ENCODE measurements around the gene ISOC2. TPM values are rescaled to one million over a fixed set of nuclear protein-coding genes. Genes with fewer than 3 reads are reported as not detected.

The ISOC2 gene
- total RNA-seq, 1 experiment from 2014 or later, result 186 TPM

DNA sequence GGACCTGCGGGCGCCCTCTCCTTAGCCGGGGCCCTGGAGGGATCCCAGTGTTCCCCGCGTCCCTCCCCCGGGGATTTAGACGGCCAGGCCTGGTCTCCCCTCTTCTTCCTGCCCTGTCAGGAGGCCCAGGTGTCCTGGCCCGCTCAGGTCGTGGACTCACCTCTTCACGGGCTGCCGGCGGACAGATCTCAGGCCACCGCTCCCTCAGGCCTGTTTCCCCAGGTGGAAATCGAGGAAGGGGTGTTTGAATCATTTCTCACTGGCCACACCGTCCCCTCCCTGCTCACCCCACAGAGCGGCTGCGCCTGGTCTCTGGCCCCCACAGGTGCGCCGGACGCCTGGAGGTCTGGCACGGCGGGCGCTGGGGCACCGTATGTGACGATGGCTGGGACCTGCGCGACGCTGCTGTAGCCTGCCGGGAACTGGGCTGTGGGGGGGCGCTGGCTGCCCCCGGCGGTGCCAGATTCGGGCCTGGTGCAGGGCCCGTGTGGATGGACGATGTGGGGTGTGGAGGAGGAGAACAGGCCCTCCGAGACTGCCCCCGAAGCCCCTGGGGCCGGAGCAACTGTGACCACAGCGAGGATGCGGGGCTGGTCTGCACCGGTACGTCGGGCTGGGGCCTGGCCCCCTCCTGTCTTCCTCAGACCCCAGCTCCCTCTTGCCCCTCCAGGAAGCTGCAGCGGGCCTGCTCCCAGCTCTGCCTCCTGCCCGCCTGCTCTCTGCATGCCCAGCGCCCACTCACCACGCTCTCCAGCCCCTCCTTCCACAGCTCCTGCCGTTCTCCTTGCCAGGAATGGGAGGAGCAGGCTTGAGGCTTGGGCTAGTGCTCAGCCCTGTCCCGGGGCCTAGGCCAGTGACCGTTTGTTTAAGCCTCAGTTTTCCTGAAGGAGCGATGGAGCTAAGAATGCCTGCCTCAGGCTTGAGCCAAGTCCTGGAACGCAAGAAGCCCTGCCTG is 29.3 kb upstream of the ISOC2 start:
- no peak for DNase-seq (ENCODE audit: low spot score)
- in situ Hi-C loops (cut with HindIII; ENCODE audit: low sequenced_read_pairs), result no loop called here

DNA sequence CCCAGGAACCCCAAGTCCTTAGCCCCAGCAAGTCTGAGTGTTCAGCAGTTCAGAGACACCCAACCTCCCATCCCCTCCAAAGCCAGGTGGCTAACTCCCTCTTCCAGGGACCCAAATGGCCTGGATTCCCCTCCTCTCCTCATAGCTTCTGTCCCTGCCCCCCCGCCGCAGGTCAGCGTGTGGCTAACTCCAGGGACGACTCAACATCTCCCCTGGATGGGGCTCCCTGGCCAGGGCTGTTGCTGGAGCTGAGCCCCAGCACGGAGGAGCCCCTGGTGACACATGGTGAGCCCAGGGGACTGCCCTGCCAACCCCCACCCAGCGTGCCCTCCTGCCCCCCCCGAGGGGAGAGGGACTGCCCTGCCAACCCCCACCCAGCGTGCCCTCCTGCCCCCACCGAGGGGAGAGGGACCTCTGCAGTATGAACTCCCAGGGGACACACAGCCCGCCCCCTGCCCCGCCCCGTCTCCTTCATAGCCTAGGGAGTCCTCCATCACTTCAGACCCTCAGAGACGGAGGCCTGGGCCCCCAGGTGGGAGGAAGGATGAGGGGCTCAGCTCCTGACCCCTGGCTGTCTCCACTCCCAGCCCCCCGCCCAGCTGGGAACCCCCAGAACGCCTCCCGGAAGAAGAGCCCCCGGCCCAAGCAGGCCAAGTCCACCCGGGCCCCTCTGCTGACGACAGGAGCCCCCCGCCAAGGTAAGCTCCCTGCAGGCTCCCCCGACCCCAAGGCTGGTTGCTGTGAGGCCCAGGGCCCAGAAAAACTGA is 28.5 kb upstream of the ISOC2 start:
- in situ Hi-C loops (cut with HindIII; ENCODE audit: low sequenced_read_pairs), result no loop called here
- DNase-seq (ENCODE audit: low spot score), result no peak

DNA sequence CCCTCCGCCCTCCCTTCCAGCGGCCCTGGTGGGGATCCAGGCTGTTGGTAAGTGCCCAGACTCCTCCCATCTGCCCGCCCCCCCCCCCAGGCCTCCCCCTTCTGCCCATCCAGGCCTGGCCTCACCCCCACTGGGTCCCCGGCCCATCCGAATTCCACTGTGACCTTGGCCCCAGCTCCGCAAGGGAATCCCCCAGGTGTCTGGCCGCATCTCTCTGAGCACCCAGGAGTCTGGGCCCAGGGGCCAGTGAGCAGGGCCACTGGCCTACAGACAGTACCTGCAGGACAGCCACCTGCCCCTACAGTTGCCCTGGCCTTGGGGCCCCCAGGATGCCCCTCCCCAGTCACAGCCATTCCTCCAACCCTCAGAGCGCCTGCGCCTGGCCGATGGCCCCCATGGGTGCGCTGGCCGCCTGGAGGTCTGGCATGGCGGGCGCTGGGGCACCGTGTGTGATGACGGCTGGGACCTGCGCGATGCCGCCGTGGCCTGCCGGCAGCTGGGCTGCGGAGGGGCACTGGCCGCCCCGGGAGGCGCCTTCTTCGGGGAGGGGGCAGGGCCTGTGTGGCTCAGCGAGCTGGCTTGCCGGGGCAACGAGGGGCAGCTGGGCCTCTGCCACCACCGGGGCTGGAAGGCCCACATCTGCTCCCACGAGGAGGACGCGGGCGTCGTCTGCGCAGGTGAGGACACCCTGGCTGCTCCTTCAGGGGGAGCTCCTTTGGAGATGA is 27.7 kb upstream of the ISOC2 start:
- DNase-seq (ENCODE audit: low spot score), result peak; percentile 19
- in situ Hi-C loops (cut with HindIII; ENCODE audit: low sequenced_read_pairs), result no loop called here

DNA sequence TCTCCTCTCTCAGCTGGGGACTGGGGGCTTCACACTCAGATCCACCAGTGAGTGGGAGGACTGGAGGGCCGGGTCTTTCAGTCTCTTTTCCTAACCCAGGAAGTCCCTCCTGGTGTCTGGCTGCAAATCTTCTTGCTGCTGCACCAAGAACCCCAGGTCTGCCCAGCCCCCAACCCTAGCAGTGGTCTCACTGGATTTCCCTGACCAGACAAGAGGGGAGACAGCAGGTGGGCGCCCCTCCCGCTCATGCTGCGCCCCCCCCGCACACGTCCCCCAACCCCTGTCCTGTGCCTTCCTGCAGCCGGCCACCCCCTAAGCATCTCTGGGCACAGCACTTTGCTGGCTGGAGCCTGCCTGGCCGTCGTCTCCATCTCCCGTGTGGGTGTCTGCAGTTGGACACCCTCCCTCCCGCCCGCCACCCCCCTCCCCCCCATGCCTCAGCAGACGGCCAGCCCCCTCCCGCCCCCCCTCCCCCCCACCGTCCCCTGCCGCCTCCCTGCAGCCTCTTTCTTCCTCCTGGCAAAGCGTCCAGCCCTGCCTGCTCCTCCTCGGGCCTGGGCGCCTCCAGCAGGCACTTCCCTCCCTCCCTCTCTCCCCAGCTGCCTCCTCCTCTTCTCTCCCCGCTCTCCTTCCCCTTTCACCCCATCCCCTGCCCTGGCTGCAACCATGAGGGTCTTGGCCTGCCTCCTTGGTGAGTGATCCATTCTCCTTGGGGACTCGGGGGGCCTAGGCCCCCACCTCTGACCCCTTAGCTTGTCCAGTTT is 26.7 kb upstream of the ISOC2 start, which contains the start of gene SSC5D:
TSS of gene SSC5D (plus strand) at position 513 of the 764 bp plus-strand sequence. CDS start at position 667, 154 bp downstream.
- peak; percentile 41 for DNase-seq (ENCODE audit: low spot score)
- in situ Hi-C loops (cut with HindIII; ENCODE audit: low sequenced_read_pairs), result no loop called here

DNA sequence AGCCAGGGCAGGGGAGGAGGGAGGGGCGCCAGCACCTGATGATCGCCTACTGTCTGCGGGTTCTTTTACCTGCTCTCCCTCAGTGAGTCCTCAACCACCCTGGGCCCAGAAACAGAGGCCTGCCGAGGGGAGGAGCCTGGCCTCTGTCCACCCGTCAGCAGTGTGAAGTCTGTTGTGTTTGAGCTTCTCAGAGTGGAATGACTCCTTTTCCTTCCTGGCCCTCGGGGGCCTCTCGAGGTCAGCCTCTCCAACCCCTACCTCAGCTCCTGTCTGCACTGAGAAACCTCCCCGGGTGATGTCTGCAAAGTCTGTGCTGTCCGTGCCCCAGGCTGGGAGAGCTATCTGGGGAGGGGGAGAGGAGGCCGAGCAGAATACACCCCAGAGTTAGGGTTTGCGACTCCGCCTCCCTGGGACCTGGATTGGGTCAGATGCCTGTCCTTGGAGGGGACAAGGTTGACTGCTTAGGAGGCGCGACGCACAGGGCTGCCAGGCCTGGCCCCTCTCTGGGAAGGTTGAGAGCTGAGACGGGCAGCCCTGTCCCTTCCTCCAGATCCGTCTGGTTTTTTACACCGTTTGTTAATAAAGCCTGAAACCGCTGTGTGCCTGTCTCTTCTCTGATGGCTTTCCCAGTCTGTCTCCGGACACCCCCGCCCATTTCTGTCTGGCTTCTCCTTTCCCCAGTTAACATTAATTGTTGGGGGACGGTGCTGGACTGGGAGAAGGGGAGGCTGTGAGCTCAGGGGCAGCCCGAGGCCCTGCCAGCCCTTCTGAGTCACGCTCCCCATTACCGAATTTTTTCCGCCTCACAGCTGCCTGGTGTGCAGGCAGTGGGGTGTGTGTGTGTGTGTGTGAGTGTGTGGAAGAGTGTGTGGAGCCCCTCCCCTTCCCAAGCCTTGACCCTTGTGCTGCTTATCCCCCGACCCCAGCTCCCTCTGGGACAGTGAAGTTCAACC is 25.8 kb upstream of the ISOC2 start:
- in situ Hi-C loops (cut with HindIII; ENCODE audit: low sequenced_read_pairs), result no loop called here
- peak; percentile 75 for DNase-seq (ENCODE audit: low spot score)

DNA sequence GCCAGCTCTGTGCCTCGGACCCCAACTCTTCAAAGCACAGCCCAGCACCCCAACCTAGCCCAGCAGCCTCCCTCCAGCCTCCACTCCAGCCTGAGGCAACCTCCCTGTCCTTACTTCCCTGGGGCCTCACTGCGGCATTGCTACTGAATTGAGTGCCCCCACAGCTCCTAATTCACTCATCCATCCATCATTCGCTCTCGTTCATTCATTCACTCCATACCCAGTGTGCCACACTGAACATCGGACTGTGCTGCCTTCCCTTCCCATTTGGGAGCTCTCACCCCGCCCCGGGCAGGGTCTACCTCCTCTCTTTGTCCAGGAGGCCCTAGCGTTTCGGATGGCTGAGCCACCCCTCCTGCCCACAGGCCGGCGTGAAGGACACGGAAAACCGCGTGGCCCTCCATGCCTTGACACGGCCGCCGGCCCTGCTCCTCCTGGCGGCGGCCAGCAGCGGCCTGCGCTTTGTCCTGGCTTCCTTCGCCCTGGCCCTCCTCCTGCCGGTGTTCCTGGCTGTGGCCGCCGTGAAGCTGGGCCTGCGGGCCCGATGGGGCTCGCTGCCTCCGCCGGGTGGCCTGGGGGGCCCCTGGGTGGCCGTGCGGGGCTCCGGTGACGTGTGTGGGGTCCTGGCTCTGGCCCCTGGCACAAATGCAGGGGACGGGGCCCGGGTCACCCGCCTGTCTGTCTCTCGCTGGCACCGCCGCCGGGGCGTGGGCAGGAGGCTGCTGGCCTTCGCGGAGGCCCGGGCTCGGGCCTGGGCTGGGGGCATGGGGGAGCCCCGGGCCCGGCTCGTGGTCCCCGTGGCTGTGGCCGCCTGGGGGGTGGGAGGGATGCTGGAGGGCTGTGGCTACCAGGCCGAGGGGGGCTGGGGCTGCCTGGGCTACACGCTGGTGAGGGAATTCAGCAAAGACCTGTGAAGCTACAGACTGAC is 24.9 kb upstream of the ISOC2 start:
- in situ Hi-C loops (cut with HindIII; ENCODE audit: low sequenced_read_pairs), result no loop called here
- peak; percentile 56 for DNase-seq (ENCODE audit: low spot score)

DNA sequence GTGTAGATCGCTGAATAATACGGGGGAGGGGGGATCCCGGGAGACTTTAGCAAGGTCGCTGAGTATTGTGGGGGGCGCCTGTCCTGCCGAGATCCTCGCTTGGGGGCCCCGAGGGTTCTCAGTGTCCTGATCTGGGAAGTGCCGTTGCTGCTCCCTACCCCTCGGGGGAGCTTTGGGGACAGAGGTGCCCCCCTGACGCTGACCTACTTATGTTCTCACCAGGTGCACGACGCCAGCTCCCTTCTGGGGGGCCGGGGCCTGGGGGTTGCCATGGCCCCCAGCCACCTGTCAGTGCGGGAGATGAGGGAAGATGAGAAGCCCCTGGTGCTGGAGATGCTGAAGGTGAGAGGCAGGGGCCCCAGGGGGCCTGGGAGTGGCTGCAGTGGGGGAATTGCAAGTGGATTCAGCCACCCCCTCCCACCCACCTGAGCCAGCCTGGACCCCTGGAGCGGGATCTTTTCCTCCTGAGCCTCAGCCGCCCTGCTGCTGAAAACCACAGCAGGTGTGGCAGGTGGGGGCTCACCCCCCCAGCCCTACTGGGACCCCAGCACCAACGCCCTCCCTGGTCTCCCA is 24.1 kb upstream of the ISOC2 start:
- DNase-seq (ENCODE audit: low spot score), result peak; percentile 23
- in situ Hi-C loops (cut with HindIII; ENCODE audit: low sequenced_read_pairs), result no loop called here

DNA sequence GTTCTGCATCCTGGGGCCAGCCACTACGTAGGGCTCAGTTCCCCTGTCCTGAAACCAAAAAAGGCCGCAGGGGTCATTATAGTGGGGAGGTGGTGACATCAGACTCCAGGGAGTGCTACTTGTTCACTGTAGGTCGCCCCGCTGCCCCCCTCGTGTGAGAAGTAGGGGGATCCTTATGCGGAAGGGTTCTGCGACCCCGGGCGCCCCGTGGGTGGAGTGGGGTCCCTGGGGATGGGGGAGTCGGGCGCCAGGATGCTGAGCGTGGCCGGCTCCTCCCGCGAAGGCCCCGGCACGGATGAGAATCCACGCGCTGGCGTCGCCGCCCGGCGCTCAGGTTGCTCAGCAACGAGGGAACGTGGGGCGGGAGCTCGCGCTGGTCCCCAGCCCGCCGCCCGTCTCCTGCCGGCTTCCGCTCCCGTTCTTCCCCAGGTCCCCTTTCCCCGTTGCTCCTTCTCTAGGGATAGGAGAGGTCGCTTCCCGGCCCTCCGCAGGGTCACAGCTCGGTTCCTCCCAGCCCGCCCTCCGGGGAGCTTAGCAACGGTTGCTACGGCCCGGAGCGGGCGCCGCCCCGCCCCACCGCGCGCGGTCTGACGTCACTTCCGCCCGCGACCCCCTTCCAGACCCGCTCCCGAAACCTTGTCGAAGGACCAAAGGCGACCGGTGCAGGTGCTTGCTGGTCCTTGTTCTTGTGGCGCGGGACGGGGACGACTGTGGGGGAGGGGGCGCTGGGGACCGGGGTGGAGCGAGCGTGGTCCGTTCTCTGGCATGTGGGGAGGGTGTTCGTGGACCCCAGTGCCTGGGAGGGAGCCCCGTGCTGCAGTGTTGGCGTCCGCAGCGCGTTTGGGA is 23.4 kb upstream of the ISOC2 start, which contains the start of gene NAT14:
TSS of gene NAT14 (plus strand) at position 596 of the 846 bp plus-strand sequence. CDS start 521 bp downstream, outside the sequence.
- in situ Hi-C loops (cut with HindIII; ENCODE audit: low sequenced_read_pairs), result no loop called here
- peak; percentile 58 for DNase-seq (ENCODE audit: low spot score)

DNA sequence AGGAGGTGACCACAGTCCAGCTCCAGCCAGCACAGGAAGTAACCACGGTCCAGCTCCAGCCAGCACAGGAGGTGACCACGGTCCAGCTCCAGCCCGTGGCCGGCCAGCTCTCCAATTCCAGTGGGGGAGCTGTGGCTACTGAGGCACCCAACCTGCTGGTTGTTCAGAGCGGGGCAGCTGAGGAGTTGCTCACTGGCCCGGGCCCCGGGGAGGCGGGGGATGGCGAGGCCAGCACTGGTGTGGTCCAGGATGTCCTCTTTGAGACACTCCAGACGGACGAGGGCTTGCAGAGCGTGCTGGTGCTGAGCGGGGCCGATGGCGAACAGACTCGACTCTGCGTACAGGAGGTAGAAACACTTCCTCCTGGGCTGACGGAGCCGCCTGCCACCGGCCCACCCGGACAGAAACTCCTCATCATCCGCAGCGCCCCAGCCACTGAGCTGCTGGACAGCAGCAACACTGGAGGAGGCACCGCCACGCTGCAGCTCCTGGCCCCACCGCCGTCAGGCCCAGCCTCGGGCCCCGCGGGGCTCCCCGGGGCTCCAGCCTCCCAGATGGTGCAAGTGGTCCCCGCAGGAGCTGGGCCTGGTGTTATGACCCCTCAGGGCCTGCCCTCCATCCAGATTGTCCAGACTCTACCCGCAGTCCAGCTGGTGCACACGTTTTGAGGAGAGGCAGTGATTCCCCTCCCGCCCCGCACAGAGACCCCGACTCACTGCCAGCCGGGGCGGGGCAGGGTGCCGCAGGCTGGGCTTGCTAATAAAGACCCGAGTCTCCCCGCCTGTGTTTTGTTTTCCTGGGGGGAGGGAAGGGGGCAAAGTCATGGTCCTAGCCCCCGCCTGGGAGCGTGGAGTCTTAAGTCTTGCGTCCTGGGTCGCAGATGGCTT is 22.5 kb upstream of the ISOC2 start:
- in situ Hi-C loops (cut with HindIII; ENCODE audit: low sequenced_read_pairs), result no loop called here
- no peak for DNase-seq (ENCODE audit: low spot score)

DNA sequence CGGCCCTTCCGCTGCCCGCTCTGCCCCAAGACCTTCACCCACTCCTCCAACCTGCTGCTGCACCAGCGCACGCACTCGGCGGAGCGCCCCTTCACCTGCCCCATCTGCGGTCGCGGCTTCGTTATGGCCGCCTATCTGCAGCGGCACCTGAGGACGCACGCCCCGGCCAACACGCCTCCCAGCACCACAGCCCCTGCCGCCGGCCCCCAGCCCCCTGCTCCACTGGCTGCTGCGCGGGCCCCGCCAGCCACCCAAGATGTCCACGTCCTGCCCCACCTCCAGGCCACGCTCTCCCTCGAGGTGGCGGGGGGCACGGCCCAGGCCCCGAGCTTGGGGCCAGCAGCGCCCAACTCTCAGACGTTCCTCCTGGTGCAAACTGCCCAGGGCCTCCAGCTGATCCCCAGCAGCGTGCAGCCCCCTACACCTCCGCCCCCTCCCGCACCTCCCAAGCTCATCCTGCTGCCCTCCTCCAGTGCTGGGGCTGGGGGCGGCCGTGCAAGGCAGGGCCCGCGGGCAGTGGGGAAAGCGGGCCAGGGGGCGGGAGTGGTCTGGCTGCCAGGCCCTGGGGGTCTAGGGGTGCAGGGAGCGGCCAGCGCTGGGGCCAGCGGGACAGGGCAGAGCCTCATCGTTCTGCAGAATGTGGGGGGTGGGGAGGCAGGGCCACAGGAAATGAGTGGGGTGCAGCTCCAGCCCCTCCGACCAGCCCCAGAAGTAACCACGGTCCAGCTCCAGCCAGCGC is 21.7 kb upstream of the ISOC2 start:
- in situ Hi-C loops (cut with HindIII; ENCODE audit: low sequenced_read_pairs), result no loop called here
- DNase-seq (ENCODE audit: low spot score), result no peak

DNA sequence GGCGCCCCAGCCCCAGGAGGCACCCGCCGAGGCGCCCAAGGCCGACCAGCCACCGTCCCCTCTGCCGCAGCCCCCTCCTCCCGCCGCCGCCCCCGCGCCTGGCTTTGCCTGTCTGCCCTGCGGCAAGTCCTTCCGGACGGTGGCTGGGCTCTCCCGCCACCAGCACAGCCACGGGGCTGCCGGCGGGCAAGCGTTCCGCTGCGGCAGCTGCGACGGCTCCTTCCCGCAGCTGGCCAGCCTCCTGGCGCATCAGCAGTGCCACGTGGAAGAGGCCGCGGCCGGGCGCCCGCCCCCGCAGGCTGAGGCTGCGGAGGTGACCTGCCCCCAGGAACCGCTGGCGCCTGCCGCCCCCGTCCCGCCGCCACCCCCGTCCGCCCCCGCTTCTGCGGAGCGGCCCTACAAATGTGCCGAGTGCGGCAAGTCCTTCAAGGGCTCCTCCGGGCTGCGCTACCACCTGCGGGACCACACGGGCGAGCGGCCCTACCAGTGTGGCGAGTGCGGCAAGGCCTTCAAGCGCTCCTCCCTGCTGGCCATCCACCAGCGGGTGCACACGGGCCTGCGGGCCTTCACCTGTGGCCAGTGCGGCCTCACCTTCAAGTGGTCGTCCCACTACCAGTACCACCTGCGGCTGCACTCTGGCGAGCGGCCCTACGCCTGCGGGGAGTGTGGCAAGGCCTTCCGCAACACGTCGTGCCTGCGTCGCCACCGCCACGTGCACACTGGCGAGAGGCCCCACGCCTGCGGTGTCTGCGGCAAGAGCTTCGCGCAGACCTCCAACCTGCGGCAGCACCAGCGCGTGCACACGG is 20.9 kb upstream of the ISOC2 start:
- DNase-seq (ENCODE audit: low spot score), result no peak
- in situ Hi-C loops (cut with HindIII; ENCODE audit: low sequenced_read_pairs), result no loop called here

DNA sequence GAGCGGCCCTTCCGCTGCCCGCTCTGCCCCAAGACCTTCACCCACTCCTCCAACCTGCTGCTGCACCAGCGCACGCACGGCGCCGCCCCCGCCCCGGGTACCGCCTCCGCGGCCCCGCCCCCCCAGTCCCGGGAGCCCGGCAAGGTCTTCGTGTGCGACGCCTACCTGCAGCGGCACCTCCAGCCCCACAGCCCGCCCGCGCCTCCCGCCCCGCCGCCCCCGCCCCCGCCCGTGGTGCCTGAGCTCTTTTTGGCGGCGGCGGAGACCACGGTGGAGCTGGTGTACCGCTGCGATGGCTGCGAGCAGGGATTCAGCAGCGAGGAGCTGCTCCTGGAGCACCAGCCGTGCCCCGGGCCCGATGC is 20.3 kb upstream of the ISOC2 start:
- no peak for DNase-seq (ENCODE audit: low spot score)
- in situ Hi-C loops (cut with HindIII; ENCODE audit: low sequenced_read_pairs), result no loop called here

DNA sequence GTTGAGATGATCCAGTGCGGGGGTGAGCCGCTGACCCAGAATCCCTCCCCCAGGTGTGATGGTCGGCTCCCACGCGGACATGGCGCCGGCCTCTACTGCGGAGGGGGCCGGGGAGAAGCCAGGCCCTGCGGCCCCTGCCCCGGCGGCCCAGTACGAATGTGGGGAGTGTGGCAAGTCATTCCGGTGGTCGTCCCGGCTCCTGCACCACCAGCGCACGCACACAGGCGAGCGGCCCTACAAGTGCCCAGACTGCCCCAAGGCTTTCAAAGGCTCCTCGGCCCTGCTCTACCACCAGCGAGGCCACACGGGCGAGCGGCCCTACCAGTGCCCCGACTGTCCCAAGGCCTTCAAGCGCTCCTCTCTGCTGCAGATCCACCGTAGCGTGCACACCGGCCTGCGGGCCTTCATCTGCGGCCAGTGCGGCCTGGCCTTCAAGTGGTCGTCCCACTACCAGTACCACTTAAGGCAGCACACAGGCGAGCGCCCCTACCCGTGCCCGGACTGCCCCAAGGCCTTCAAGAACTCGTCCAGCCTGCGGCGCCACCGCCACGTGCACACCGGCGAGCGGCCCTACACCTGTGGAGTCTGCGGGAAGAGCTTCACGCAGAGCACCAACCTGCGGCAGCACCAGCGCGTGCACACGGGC is 19.8 kb upstream of the ISOC2 start:
- no peak for DNase-seq (ENCODE audit: low spot score)

More for the DNA sequence above, 19.8 kb upstream of the ISOC2 start:
- in situ Hi-C loops (cut with HindIII; ENCODE audit: low sequenced_read_pairs), result no loop called here
